B cell (primary cell): ENCODE data around the gene FCN1.

Experiments used
- CTCF ChIP-seq: fragments of 200-600 bp; IDR thresholded peaks from one replicate; pipeline ENCODE4 v1.8.0; 2022; ENCODE audit warnings: antibody characterized with exemption, mild to moderate bottlenecking
- EZH2 ChIP-seq: IDR thresholded peaks from 2 replicates; pipeline ENCODE4 v1.6.1; 2012; ENCODE audit warnings: borderline replicate concordance, low read depth, mild to moderate bottlenecking, moderate library complexity, low read length; ENCODE audit not compliant: insufficient read depth, poor library complexity, severe bottlenecking

GRCh38 chr9:134947265-134947955 is 29.7 kb upstream of the FCN1 start:
- TF ChIP-seq CTCF (no peak), EZH2 (no peak)
